Measurements from ENCODE around the gene RPL27A.

DNA sequence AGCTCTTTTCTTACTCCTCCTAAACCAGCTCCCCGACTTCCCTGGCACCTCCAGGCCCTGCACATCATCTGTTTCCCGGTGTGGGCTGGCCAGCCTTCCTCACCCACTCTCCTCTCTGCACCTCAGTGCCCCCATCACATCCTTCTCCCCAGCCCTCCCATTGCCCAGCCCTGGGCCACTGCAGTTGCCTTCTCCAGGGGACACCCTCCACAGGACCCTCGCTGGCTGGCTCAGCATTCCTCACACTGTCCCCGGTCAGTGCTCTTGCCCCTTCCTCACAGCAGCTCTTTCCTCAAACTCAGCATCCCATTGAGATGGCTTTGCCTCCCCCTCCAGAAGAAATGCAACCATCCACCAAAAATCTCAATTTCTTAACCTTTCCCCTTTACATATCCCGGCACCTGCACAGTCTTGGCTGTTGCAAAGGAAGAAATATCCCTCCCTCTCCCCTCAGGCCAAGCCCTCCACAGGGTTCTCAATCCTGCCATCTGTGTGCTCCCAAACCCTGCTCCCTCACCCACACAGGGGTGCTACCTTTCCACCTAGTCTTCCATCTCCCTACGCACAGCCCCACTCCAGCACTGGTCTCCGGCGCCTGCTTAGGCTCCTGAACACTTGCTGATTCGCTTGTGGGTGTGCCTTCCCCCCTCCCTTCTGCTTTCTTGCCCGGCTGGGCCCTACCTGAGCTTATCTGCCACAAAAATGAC, 19.5 kb downstream of the RPL27A start:
- TF ChIP-seq, protein P1, sequence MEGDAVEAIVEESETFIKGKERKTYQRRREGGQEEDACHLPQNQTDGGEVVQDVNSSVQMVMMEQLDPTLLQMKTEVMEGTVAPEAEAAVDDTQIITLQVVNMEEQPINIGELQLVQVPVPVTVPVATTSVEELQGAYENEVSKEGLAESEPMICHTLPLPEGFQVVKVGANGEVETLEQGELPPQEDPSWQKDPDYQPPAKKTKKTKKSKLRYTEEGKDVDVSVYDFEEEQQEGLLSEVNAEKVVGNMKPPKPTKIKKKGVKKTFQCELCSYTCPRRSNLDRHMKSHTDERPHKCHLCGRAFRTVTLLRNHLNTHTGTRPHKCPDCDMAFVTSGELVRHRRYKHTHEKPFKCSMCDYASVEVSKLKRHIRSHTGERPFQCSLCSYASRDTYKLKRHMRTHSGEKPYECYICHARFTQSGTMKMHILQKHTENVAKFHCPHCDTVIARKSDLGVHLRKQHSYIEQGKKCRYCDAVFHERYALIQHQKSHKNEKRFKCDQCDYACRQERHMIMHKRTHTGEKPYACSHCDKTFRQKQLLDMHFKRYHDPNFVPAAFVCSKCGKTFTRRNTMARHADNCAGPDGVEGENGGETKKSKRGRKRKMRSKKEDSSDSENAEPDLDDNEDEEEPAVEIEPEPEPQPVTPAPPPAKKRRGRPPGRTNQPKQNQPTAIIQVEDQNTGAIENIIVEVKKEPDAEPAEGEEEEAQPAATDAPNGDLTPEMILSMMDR (IDR thresholded peaks at IDR 0.05 in 2 of 3, conservative IDR thresholded peaks at IDR 0.05 in 1 of 3; ENCODE audit: borderline replicate concordance in 1 of 3, insufficient read depth in 1 of 3, low read depth in 2 of 3, low read length in 2 of 3) = no peak
- TF ChIP-seq EZH2 (IDR thresholded peaks at IDR 0.05) (no peak), POLR2A (IDR thresholded peaks at IDR 0.05; ENCODE audit: borderline replicate concordance, extremely low read depth, insufficient read depth, insufficient read length) (no peak), TCF7L2 (IDR thresholded peaks at IDR 0.05; ENCODE audit: borderline replicate concordance, extremely low read depth, insufficient read depth, insufficient read length) (no peak), POLR2AphosphoS5 (IDR thresholded peaks at IDR 0.05; ENCODE audit: low read depth, low read length) (no peak), EZH2phosphoT487 (IDR thresholded peaks at IDR 0.05; ENCODE audit: borderline replicate concordance) (no peak), YY1 (IDR thresholded peaks at IDR 0.05; ENCODE audit: extremely low read depth, insufficient replicate concordance, low read depth, low read length) (no peak), SIN3A (IDR thresholded peaks at IDR 0.05; ENCODE audit: low read depth) (no peak), ZNF274 (IDR thresholded peaks at IDR 0.05; ENCODE audit: low read depth, low read length) (no peak), SP1 (IDR thresholded peaks at IDR 0.05; ENCODE audit: low read depth) (no peak), JUND (IDR thresholded peaks at IDR 0.05) (no peak)
- TF ChIP-seq, protein P2, sequence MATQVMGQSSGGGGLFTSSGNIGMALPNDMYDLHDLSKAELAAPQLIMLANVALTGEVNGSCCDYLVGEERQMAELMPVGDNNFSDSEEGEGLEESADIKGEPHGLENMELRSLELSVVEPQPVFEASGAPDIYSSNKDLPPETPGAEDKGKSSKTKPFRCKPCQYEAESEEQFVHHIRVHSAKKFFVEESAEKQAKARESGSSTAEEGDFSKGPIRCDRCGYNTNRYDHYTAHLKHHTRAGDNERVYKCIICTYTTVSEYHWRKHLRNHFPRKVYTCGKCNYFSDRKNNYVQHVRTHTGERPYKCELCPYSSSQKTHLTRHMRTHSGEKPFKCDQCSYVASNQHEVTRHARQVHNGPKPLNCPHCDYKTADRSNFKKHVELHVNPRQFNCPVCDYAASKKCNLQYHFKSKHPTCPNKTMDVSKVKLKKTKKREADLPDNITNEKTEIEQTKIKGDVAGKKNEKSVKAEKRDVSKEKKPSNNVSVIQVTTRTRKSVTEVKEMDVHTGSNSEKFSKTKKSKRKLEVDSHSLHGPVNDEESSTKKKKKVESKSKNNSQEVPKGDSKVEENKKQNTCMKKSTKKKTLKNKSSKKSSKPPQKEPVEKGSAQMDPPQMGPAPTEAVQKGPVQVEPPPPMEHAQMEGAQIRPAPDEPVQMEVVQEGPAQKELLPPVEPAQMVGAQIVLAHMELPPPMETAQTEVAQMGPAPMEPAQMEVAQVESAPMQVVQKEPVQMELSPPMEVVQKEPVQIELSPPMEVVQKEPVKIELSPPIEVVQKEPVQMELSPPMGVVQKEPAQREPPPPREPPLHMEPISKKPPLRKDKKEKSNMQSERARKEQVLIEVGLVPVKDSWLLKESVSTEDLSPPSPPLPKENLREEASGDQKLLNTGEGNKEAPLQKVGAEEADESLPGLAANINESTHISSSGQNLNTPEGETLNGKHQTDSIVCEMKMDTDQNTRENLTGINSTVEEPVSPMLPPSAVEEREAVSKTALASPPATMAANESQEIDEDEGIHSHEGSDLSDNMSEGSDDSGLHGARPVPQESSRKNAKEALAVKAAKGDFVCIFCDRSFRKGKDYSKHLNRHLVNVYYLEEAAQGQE (IDR thresholded peaks at IDR 0.05; ENCODE audit: low read depth) = no peak
- TF ChIP-seq, protein P3, sequence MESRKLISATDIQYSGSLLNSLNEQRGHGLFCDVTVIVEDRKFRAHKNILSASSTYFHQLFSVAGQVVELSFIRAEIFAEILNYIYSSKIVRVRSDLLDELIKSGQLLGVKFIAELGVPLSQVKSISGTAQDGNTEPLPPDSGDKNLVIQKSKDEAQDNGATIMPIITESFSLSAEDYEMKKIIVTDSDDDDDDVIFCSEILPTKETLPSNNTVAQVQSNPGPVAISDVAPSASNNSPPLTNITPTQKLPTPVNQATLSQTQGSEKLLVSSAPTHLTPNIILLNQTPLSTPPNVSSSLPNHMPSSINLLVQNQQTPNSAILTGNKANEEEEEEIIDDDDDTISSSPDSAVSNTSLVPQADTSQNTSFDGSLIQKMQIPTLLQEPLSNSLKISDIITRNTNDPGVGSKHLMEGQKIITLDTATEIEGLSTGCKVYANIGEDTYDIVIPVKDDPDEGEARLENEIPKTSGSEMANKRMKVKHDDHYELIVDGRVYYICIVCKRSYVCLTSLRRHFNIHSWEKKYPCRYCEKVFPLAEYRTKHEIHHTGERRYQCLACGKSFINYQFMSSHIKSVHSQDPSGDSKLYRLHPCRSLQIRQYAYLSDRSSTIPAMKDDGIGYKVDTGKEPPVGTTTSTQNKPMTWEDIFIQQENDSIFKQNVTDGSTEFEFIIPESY (IDR thresholded peaks at IDR 0.05; ENCODE audit: extremely low read depth, insufficient replicate concordance, low read length) = no peak
